Urothelium cell line (cell line): ENCODE data around the gene UBXN7.
"Not testable (repeated sequence)": the region's sequence is repeated elsewhere in the genome, so short reads cannot be mapped to it uniquely, and the experiment has no call there.

Experiments
- DNase-seq: peaks from one replicate; pipeline ENCODE4 v3.0.0; 2011; ENCODE audit warnings: low spot score, mixed read lengths
- FAIRE-seq: peaks from 2 replicates; lab custom pipeline; 2011; peaks lifted over from hg19 to GRCh38; lab: Jason Lieb, UNC

Gene UBXN7

DNA sequence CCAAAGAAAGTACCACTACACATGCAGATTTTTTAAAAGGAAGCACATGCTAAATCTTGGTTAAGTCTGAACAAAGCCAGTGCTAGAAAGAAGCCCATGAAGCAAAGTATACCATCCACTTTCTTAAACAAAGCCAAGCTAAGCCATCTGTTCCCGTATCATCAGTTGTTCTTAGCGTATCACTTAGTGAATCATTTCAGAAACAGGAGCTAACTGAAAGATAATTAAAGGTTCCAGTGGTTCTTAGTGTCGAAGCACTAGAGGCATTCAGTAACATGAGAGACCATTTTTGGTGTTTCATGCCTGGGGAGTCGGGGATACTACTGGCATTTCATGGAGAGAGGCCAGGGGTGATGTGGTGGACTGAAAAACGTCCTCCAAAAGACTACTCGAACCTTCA, 12.8 kb downstream of the UBXN7 start:
- FAIRE-seq (no peak), DNase-seq (no peak)

DNA sequence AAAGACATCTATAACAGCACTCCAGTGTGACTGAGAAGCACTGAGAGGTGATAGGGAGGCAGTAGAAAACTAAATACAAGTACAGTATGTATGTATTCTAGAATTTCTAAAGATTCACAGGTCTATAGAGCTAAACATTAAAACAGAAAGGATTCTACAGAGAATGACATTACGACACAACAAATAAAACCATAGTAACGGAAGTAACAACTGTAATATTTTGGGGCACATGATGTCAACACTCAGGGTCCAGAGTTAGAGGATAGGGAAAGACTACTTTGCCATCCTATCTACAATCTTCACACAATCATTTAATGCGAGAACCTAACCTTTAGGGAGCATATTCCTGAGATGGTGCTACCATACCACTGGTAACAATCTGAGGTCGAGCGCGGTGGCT, 13.6 kb downstream of the UBXN7 start:
- DNase-seq: no peak
- FAIRE-seq: no peak

DNA sequence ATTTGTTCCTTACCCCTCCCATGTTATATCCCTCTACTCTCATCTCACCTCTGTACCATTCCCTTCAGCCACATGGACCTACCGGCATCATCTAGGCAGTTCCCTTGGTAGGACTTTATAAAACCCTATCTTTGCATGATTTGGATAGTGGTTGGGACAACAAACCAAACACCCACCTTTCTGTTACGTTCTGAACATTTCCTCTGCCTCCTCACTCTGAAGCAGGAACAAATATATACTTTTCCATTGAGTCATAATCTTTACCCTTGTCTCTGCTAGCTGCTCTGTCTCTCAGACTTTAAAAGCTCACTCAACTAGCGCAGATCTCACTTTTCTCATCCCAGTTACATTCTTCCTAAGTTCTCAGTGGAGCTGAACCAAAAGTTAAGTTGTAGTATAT, 17.8 kb downstream of the UBXN7 start:
- no peak for DNase-seq

DNA sequence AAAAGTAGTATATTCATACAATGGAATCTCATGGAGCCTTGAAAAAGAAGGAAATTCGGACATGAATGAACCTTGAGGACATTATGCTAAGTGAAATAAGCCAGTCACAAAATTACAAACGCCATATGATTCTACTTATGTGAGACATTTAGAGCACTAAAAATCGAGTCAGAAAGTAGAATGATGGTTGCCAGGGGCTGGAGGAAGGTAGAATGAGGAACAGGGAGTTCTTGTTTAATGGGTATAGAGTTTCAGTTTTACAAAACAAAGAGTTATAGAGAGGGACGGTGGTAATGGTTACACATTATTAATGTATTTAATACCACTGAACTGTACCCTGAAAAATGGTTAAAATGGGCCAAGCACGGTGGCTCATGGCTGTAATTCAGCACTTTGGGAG, 19.5 kb downstream of the UBXN7 start:
- FAIRE-seq (no peak), DNase-seq (no peak)

More for the DNA sequence above, 17.8 kb downstream of the UBXN7 start:
- no peak for FAIRE-seq

DNA sequence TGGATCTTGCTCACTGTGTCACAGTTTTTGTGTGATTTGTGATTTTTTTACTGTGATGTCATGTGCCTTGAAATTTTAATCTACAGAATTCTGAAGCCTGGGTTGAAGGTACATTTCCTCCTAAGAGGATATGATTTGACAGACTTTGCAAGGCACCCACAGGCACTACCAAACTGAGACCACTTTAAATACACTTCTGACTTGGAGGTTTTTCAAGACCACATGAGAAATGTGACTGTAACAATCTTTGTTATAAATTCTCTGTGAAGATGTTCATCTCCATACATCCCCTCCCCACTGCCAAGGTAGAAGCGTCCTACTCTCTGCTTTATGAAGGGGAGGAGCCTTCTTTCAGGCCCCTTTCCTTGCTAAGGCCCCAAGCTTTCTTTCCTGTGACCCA, 22.8 kb downstream of the UBXN7 start:
- FAIRE-seq (no peak), DNase-seq (no peak)

DNA sequence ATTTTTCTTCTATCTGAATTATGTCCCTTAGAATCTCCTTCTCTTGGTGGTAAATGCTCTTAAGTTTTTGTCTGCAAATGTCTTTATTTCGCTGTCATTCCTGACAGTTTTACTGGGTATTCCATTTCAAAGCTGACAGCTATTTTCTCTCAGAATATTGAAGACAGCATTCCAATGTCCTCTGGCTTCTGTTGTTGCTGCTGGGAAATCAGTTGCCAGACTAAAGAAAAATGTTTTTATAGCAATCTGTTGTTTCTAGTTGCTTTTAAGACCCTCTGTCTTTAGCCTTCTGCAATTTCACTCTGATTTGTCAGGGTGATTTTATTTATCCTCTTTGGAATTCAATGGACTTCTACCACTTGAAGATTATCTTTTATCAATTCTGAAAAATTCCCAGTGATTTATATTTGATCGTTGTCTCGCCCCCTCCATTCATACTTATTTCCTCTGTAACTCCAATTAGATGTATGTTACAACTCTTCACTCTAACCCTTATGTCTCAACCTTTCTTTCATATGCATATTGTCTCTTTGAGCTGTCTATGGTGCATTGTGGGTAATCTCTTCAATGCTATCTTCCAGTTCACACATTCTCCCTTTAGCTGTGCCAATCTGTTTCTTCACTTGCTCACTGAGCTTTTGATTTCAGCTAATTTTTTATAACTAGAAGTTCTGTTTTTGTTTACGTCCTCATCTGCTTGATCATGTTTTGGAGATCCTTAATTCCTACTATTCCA, 23.5 kb downstream of the UBXN7 start:
- DNase-seq (no peak), FAIRE-seq (no peak)

DNA sequence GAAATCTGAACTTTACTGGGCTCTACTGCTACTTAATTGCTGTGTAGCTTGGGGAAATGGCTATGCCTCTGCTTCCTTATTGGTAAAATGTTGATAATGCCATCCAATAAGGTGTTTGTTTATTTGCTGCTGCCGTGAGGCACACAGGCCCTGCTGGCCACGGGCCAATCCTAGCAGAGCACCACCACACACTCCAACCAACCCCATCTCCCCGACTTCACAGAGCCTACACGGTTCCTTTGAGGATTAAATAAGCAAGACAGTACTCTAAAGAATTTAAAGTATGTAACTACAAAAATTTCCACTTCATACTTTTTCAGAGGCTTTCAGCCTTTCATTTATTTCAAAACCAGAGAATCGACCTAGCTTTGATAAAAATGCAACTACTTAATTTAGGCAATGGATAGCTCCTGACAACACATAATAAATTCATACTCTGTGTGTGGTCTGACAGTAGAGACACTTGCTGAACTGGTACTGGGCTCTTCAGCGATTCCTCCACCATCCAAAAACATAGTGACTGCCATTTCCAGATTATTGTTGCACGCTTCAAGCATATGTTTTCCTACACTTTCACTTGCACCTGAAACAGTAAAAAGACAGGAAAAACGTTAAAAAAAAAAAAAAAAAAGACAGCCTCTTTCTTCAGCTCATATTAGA, 25.3 kb downstream of the UBXN7 start:
- DNase-seq (peak; percentile 53), FAIRE-seq (no peak)

DNA sequence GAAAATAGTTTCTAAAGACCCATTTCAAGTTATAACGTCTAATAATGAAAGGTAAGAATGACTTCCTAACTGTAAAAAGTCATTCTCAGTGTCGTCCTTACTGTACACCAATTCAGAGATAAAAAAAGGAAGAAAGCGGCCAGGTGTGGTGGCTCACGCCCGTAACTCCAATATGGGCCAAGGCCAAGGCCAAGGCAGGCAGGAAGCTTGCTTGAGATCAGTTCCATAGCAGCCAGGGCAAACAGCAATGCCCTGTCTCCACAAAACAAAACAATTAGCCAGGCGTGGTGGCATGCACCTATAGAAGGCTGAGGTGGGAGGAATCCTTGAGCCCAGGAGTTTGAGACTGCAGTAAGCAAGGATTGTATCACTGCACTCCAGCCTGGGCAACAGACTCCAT, 31.9 kb downstream of the UBXN7 start:
- no peak for DNase-seq
- FAIRE-seq: no peak

DNA sequence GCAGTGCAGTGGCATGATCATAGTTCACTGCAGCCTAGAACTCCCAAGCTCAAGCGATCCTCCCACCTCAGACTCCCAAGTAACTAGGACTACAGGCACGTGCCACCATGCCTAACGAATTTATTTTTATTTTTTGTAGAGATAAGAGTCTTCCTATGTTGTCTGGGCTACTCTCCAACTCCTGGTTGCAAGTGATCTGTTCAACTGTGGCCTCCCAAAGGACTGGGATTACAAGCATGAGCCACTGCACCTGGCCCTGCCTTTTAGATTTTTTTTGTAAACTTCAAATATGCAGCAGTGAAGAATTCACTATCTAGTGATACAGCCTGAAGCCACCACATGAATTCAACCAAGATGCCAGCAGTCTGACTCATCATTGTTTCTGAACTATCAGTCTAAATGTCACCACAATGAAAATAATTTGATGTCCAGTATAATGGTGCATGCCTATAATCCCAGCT, 32.7 kb downstream of the UBXN7 start:
- DNase-seq (peak; percentile 57), FAIRE-seq (no peak)

DNA sequence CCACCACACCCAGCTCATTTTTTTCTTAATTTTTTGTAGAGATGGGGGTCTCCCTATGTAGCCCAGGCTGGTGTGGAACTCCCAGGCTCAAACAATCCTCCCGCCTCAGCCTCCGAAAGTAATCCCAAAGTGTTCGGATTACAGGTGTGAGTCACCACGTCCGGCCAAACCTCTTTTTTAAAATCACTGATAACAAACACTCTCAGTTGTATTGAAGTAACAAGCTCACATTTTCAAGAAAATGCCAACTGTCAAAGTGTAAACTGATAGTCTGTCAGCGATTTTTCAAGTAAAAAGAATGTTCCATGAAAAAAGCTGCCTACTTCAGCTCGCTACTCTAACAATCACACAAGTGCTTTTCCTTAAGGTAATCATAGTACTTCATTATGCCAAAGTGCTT, 33.4 kb downstream of the UBXN7 start:
- DNase-seq (no peak), FAIRE-seq (no peak)

DNA sequence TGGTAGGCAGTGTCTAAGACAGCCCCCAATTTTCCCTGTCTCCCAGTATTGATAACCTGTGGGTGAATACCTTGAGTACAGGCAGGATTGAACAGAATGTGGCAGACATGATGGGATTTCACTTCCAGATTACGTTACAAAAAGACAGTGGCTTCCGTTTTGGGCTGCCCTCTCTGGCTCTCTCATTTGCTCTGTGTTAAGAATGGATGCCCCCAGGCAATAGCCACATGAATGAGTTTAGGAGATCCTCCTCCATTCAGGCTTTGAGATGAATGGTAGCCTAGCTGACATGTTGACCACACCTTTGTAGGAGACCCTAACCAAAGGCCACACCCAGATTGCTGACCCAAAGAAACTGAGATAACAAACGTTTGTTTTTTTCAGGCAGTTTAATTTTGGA, 34.3 kb downstream of the UBXN7 start:
- DNase-seq: no peak
- FAIRE-seq: no peak

DNA sequence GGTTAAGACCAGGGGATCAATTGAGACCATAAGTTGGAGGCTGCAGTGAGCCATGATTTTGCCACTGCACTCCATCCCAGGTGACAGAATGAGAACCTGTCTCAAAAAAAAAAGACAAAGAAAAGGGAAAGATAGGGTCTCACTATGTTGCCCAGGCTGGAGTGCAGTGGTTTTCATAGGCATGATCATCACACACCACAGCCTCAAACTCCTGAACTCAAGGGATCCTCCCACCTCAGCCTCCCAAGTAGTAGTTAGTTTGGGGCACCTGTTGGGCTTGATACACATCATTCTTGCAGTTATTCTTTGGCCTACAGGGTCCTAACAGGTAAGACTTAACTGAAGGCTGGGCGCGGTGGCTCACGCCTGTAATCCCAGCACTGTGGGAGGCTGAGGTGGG, 42.1 kb downstream of the UBXN7 start:
- DNase-seq (no peak), FAIRE-seq (no peak)

DNA sequence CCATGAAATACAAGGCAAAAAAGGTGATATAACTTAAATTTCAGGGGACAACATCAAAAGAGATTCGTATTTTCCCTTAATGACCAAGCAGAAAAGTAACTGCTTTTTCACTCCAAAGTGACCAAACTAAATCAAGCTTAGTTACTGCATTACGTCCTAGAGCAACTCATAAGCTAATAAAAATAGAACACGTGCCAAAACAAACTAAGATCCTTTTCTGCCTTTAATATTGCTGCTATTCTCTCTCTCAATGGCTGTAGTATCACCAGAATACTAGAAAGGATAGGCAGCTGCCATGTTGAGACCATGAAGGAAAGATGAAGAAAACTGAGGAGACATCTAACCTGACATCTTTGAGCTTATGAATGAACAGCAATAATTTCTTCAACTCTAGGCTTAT, 43.3 kb downstream of the UBXN7 start:
- FAIRE-seq (no peak), DNase-seq (no peak)

DNA sequence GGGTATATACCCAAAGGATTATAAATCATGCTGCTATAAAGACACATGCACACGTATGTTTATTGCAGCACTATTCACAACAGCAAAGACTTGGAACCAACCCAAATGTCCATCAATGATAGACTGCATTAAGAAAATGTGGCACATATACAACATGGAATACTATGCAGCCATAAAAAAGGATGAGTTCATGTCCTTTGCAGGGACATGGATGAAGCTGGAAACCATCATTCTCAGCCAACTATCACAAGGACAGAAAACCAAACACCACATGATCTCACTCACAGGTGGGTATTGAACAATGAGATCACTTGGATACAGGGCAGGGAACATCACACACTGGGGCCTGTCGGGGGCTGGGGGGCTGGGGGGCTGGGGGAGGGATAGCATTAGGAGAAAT, 44.3 kb downstream of the UBXN7 start:
- DNase-seq, FAIRE-seq: not testable (repeated sequence)

DNA sequence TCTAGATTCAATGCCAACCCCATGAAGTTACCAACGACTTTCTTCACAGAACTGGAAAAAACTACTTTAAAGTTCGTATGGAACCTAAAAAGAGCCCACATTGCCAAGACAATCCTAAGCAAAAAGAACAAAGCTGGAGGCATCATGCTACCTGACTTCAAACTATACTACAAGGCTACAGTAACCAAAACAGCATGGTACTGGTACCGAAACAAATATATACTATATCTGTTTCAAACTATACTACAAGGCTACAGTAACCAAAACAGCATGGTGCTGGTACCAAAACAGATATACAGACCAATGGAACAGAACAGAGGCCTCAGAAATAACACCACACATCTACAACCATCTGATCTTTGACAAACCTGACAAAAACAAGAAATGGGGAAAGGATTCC, 45.4 kb downstream of the UBXN7 start:
- FAIRE-seq, DNase-seq: not testable (repeated sequence)

DNA sequence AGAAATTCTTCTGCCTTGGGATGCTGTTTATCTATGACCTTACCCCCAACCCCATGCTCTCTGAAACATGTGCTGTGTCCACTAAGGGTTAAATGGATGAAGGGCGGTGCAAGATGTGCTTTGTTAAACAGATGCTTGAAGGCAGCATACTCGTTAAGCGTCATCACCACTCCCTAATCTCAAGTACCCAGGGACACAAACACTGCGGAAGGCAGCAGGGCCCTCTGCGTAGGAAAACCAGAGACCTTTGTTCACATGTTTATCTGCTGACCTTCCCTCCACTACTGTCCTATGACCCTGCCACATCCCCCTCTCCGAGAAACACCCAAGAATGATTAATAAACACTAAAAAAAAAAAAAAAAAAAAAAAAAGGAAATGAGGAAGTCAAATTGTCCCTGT, 46.2 kb downstream of the UBXN7 start:
- not testable (repeated sequence) for FAIRE-seq, DNase-seq

DNA sequence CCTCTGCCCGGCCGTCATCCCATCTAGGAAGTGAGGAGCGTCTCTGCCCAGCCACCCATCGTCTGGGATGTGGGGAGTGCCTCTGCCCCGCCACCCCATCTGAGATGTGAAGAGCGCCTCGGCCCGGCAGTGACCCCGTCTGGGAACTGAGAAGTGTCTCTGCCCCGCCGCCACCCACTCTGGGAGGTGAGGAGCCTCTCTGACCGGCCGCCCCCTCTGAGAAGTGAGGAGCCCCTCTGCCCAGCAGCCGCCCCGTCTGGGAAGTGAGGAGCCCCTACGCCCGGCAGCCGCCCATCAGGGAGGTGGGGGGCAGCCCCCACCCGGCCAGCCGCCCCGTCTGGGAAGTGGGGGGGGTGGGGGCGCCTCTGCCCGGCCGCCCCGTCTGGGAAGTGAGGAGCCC, 46.8 kb downstream of the UBXN7 start:
- not testable (repeated sequence) for DNase-seq, FAIRE-seq

DNA sequence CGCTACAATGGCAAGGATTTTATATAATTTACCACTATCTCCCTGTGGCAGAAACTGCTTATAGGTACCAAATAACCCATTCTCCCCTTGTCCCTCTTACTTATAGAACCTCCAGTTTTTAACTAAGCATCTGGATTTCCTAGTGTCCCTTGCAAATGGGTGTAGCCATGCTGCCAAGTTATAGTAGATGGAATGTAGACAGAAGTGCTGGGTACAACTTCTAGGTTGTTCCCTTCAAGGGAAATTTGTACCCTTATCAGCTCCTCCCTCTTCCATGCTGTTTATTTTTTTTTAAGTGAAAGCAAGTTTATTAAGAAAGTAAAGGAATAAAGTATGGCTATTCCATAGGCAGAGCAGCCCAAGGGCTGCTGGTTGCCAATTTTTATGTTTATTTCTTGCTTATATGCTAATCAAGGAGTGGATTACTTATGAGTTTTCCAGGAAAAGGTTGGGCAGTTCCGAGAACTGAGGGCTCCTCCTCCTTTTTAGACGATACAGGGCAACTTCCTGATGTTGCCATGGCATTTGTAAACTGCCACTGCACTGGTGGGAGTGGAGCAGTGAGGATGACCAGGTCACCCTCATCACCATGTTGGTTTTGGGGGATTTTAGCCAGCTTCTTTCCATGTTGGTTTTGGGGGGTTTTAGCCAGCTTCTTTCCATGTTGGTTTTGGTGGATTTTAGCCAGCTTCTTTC, 53.9 kb downstream of the UBXN7 start:
- DNase-seq: no peak
- FAIRE-seq: no peak

DNA sequence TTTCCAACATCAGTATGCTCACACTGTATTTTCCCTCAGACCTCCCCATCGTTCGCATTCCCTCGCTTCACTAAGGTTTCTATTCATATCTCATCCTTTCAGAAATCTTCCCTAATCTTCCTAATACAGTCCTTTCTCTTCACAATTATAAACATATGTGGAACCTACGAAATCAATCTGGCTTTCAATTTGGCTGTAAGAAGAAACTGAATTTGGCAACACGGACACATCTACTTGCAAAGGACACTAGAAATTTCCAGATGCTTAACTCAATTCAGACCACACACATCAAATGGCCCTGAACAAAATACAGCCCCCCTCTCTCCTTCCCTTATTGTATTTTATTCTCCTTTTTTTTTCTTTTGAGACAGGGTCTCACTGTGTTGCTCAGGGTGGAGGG, 54.9 kb downstream of the UBXN7 start:
- DNase-seq (no peak), FAIRE-seq (no peak)

DNA sequence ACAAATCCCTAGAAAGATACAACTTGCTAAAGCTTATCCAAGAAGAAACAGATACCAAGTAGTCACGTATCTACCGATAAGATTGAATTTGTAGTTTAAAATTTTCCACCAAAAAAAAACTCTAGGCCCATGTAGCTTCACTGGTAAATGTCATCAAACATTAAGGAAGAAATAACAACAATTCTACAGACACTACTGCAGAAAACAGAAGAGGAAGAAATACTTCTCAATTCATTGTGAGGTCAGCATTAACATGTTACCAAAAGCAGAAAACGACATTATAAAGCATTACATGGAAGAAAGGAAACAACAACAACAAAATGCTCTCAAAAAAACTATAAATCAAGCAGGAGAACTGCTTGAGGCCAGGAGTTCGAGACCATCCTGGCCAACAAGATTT, 66.5 kb downstream of the UBXN7 start:
- DNase-seq (no peak), FAIRE-seq (no peak)

DNA sequence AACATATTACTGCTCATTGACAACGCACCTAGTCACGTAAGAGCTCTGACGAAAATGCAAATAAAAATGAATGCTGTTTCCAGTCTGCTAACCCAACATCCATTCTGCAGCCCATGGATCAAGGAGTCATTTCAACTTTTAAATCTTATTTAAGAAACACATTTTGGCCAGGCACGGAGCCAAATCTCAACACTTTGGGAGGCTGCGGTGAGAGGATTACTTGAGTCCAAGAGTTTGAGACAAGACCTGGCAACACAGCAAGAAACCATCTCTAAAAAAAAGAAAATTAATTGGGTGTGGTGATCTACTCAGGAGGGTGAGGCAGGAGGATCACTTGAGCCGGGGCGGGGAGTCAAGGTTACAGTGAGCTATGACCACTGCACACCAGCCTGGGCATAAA, 71.6 kb downstream of the UBXN7 start:
- DNase-seq (no peak), FAIRE-seq (no peak)

DNA sequence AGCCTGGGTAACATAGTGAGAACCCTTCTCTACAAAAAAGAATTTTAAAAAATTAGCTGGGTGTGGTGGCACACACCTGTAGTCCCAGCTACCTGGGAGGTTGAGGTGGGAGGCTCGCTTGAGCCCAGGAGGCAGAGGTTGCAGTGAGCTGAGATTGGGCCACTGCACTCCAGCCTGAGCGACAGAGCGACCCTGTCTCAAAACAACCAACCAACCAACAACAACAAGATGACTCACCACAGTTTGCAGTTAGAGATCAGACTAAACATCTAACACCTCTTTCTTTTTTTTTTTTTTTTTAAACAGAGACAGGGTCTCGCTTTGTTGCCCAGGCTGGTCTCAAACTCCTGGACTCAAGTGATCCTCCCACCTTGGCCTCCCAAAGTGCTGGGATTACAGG, 73.7 kb downstream of the UBXN7 start:
- FAIRE-seq: not testable (repeated sequence)

More for the DNA sequence above, 73.7 kb downstream of the UBXN7 start:
- DNase-seq: not testable (repeated sequence)
